HCT116 (cell line): ENCODE data around the gene DRC7. TPM values are rescaled to one million over a fixed set of nuclear protein-coding genes. Genes with fewer than 3 reads are reported as not detected.

ENCODE experiments used
- ATAC-seq: fragments of 200-7000 bp; cut with Tn5 transposase; 2 replicates; pipeline ENCODE4 v1.9.1; 2020; ENCODE audit warnings: mild to moderate bottlenecking, moderate library complexity
- BruUV-seq: library from RNA; stranded (reverse); fragments of 400-500 nt; replicated peaks from 2 replicates; lab custom pipeline; 2021; lab: Mats Ljungman, UMichigan
- CTCF ChIA-PET: fragments of 300-600 bp; sonication (Branson Sonifier 250); formaldehyde crosslinking; loops from one replicate; lab custom pipeline; 2021; ENCODE audit warnings: antibody characterized with exemption; lab: Charles Lee
- POLR2A ChIA-PET: fragments of 300-600, 350-600 bp; sonication (Branson Sonifier 250); formaldehyde crosslinking; loops from one replicate; lab custom pipeline; 2021; ENCODE audit warnings: antibody characterized with exemption; lab: Charles Lee
- RAD21 ChIA-PET, 2 experiments: fragments of 300-600 bp; sonication (Branson Sonifier 250); formaldehyde crosslinking; loops; one replicate each; lab custom pipeline; 2023; ENCODE audit warnings: low total read pairs in 2 of 2; ENCODE audit not compliant: uncharacterized antibody in 2 of 2, unreplicated experiment in 2 of 2, low non-redundant PET in 1 of 2; lab: Charles Lee
- DNase-seq: peaks from one replicate; pipeline ENCODE4 v3.0.0-alpha.2; 2010; ENCODE audit warnings: low read depth, low spot score
- H2AFZ ChIP-seq: fragments of 200-600 bp; shearing (Covaris generic), sonication (generic); 2 replicates; pipeline ENCODE4 v1.6.1; 2017; ENCODE audit warnings: low read depth, mixed run types, mixed read lengths, antibody characterized with exemption, low read length; ENCODE audit not compliant: poor library complexity, severe bottlenecking
- H3K27ac ChIP-seq: 2 replicates; pipeline ENCODE4 v1.5.1; 2012; ENCODE audit warnings: low read depth, low read length
- H3K27me3 ChIP-seq: fragments of 200-600 bp; sonication (generic); 2 replicates; pipeline ENCODE4 v1.6.1; 2016; ENCODE audit warnings: mixed run types, low read length, mixed read lengths; ENCODE audit not compliant: insufficient read depth
- H3K36me3 ChIP-seq, 2 experiments: fragments of 200-500 bp in 1 of 2; fragments of 200-600 bp in 1 of 2; sonication (Bioruptor generic) in 1 of 2; sonication (generic) in 1 of 2; 2 replicates each; pipeline versions ENCODE4 v1.5.1 to v1.6.1; 2014 to 2016; ENCODE audit warnings: low read length in 2 of 2, inconsistent platforms in 1 of 2, mixed read lengths in 1 of 2, mixed run types in 1 of 2; ENCODE audit not compliant: insufficient read depth in 2 of 2, control insufficient read depth in 1 of 2
- H3K4me1 ChIP-seq, 2 experiments: fragments of 200-600 bp in 1 of 2; sonication (generic) in 1 of 2; 2 replicates each; pipeline versions ENCODE4 v1.5.1 to v1.6.1; 2012 to 2017; ENCODE audit warnings: low read length in 2 of 2, inconsistent platforms in 1 of 2, mild to moderate bottlenecking in 1 of 2, mixed read lengths in 1 of 2, mixed run types in 1 of 2, moderate library complexity in 1 of 2; ENCODE audit not compliant: insufficient read depth in 2 of 2, control insufficient read depth in 1 of 2
- H3K4me2 ChIP-seq: fragments of 200-600 bp; sonication (generic); 2 replicates; pipeline ENCODE4 v1.6.1; 2017; ENCODE audit warnings: mixed run types, low read length, mixed read lengths
- H3K4me3 ChIP-seq, 2 experiments: fragments of 200-600 bp in 1 of 2; sonication (generic) in 1 of 2; replicated peaks in 1 of 2; 2 replicates each; pipeline ENCODE4 v1.5.1; 2011 to 2016; ENCODE audit warnings: low read length in 2 of 2, control low read depth in 1 of 2, low read depth in 1 of 2, mild to moderate bottlenecking in 1 of 2, mixed read lengths in 1 of 2, mixed run types in 1 of 2
- H3K79me2 ChIP-seq: fragments of 200-600 bp; sonication (generic); 2 replicates; pipeline ENCODE4 v1.6.1; 2017; ENCODE audit warnings: mild to moderate bottlenecking, mixed run types, low read length, moderate library complexity, mixed read lengths; ENCODE audit not compliant: insufficient read depth
- H3K9ac ChIP-seq: fragments of 200-600 bp; sonication (generic); 2 replicates; pipeline ENCODE4 v1.6.1; 2016; ENCODE audit warnings: low read length, mixed read lengths
- H3K9me2 ChIP-seq: fragments of 200-600 bp; sonication (generic), shearing (Covaris generic); 2 replicates; pipeline ENCODE4 v1.6.1; 2017; ENCODE audit warnings: mixed run types, mild to moderate bottlenecking, moderate library complexity; ENCODE audit not compliant: insufficient read depth
- H3K9me3 ChIP-seq, 2 experiments: fragments of 200-500 bp in 1 of 2; fragments of 200-600 bp in 1 of 2; sonication (Bioruptor generic) in 1 of 2; sonication (generic) in 1 of 2; 2 replicates each; pipeline ENCODE4 v1.6.1; 2014 to 2017; ENCODE audit warnings: low read length in 2 of 2, mixed read lengths in 2 of 2, inconsistent platforms in 1 of 2, low read depth in 1 of 2, mild to moderate bottlenecking in 1 of 2, mixed run types in 1 of 2, moderate library complexity in 1 of 2; ENCODE audit not compliant: control insufficient read depth in 1 of 2, insufficient read depth in 1 of 2
- H4K20me1 ChIP-seq: fragments of 200-600 bp; sonication (generic), shearing (Covaris generic); 2 replicates; pipeline ENCODE4 v1.6.1; 2017; ENCODE audit warnings: mixed run types, mild to moderate bottlenecking, moderate library complexity; ENCODE audit not compliant: insufficient read depth
- ATF3 ChIP-seq: IDR thresholded peaks from 2 replicates; pipeline ENCODE4 v1.6.1; 2012
- CEBPB ChIP-seq: IDR thresholded peaks from 2 replicates; pipeline ENCODE4 v1.6.1; 2012; ENCODE audit warnings: low read depth
- CTCF ChIP-seq, 3 experiments: fragments of 200-600 bp in 1 of 3; sonication (generic) in 1 of 3; IDR thresholded peaks in 2 of 3; conservative IDR thresholded peaks in 1 of 3; 2 replicates each; pipeline ENCODE4 v1.5.1; 2012 to 2017; ENCODE audit warnings: low read depth in 2 of 3, low read length in 2 of 3, antibody characterized with exemption in 1 of 3, borderline replicate concordance in 1 of 3, control low read depth in 1 of 3, mild to moderate bottlenecking in 1 of 3, mixed read lengths in 1 of 3, mixed run types in 1 of 3, moderate library complexity in 1 of 3; ENCODE audit not compliant: insufficient read depth in 1 of 3
- FOSL1 ChIP-seq: IDR thresholded peaks from 2 replicates; pipeline ENCODE4 v1.6.1; 2012; ENCODE audit warnings: low read depth
- MAX ChIP-seq: IDR thresholded peaks from 2 replicates; pipeline ENCODE4 v1.6.1; 2012
- POLR2A ChIP-seq: IDR thresholded peaks from 2 replicates; pipeline ENCODE4 v1.7.0; 2011; ENCODE audit warnings: borderline replicate concordance; ENCODE audit not compliant: insufficient read depth, insufficient read length; ENCODE audit errors: extremely low read depth
- RAD21 ChIP-seq: IDR thresholded peaks from 2 replicates; pipeline ENCODE4 v1.6.1; 2012; ENCODE audit warnings: low read depth, mild to moderate bottlenecking
- REST ChIP-seq: IDR thresholded peaks from 2 replicates; pipeline ENCODE4 v1.6.1; 2012; ENCODE audit warnings: low read depth
- YY1 ChIP-seq: IDR thresholded peaks from 2 replicates; pipeline ENCODE4 v1.6.1; 2011; ENCODE audit warnings: low read length, low read depth, moderate library complexity, mild to moderate bottlenecking; ENCODE audit not compliant: insufficient replicate concordance; ENCODE audit errors: extremely low read depth
- ZBTB33 ChIP-seq: IDR thresholded peaks from 2 replicates; pipeline ENCODE4 v1.6.1; 2011; ENCODE audit warnings: mild to moderate bottlenecking, low read length, moderate library complexity; ENCODE audit not compliant: insufficient replicate concordance; ENCODE audit errors: extremely low read depth
- ZNF274 ChIP-seq: fragments of 200-500 bp; sonication (Bioruptor generic); IDR thresholded peaks from 2 replicates; pipeline ENCODE4 v1.6.1; 2014; ENCODE audit warnings: mild to moderate bottlenecking, low read depth, low read length, inconsistent platforms
- intact Hi-C: fragments of 100-400 bp; cut with micrococcal nuclease; formaldehyde crosslinking; loops from 2 replicates; pipeline ENCODE4 v1.10.0; 2022
- total RNA-seq: library from RNA; stranded (reverse); gene quantifications from one replicate; pipeline ENCODE4 v1.2.1, GENCODE V29; 2021; ENCODE audit not compliant: unreplicated experiment

The DRC7 gene
- total RNA-seq, 1 experiment from 2014 or later: 0.91 TPM

GRCh38 chr16:57720142-57720575 is 25.6 kb downstream of the DRC7 start (continued):
- TF ChIP-seq ZBTB33 (no peak), ZNF274 (no peak), RAD21 (peak; percentile 75)

GRCh38 chr16:57721356-57722209 is 27.0 kb downstream of the DRC7 start:
- Histone ChIP-seq H3K9ac (no peak overlapping the region), H3K4me3 (no peak overlapping the region), H3K27me3 (no peaks in the 10 kb centered on the region), H3K27ac (no peak overlapping the region), H3K9me2 (no peaks in the 10 kb centered on the region), H3K79me2 (no peaks in the 10 kb centered on the region), H2AFZ (no peak overlapping the region), H4K20me1 (no peaks in the 10 kb centered on the region), H3K9me3 (no peaks in the 10 kb centered on the region), H3K4me1 (no peaks in the 10 kb centered on the region), H3K4me2 (no peak overlapping the region), H3K36me3 (no peaks in the 10 kb centered on the region)
- DNase-seq (no peak), ATAC-seq (no peak)
- ChIA-PET CTCF (no interaction called here), POLR2A (no interaction called here), RAD21 (no interaction called here)
- intact Hi-C loops: loop anchor here (2.0 to 10.0 kb wide), 2 partner anchors 73 to 283 kb away; partner anchors contain the start of genes USB1 and ZNF319
- BruUV-seq: no TSS peak
- no peak for TF ChIP-seq ZNF274
- TF ChIP-seq ZBTB33: no peak
- no peak for TF ChIP-seq ATF3
- TF ChIP-seq FOSL1: no peak
- TF ChIP-seq CEBPB: no peak
- no peak for TF ChIP-seq MAX
- no peak for TF ChIP-seq POLR2A
- no peak for TF ChIP-seq CTCF (IDR thresholded peaks at IDR 0.05 in 2 of 3, conservative IDR thresholded peaks at IDR 0.05 in 1 of 3; ENCODE audit: borderline replicate concordance in 1 of 3, insufficient read depth in 1 of 3, low read depth in 2 of 3, low read length in 2 of 3)
- TF ChIP-seq YY1: no peak
- no peak for TF ChIP-seq REST
